KBM-7 (cell line): Measurements from ENCODE around the gene EIF1AD.
"Not testable (repeated sequence)": the region's sequence is repeated elsewhere in the genome, so short reads cannot be mapped to it uniquely, and the experiment has no call there.

Experiments used
- DNase-seq: peaks from one replicate; pipeline ENCODE4 v3.0.0-alpha.2; 2015
- in situ Hi-C: fragments of 300-500 bp; cut with MboI; formaldehyde crosslinking; loops from 2 replicates; pipeline ENCODE4 v1.14.3; 2020; ENCODE audit warnings: low sequenced_read_pairs, low pct_unique_long_range_greater_than_20kb, mixed read lengths

Gene EIF1AD

DNA sequence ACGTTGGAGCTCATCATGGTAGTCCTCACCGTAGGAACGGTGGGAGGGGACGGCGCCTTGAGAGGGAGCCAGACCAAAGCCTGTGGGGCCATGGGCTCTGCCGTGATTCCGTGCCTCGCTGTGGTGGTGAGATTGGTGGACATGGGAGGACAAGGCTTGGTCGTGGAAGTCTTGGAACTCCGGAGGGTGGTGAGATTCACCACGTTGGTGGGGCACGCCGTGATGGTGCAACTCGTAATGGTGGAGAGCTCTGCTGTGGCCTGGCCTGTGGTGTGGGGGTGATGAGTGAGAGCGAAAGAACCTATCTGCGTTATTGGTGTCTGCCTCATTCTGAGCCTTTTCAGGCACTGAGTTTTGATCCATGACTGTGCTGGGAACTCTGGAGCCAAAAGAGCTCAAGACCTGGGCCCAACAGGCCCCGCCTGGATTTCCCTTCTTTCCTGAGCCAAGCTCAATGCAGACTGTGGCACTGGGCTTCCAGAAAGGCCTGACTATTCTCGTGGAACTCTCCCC is 24.1 kb upstream of the EIF1AD start, which contains the start of gene CATSPER1:
TSS of gene CATSPER1 (minus strand) at position 463 of the 513 bp plus-strand sequence. CDS start at position 363, 100 bp downstream.
- in situ Hi-C loops = no loop called here
- DNase-seq = no peak

DNA sequence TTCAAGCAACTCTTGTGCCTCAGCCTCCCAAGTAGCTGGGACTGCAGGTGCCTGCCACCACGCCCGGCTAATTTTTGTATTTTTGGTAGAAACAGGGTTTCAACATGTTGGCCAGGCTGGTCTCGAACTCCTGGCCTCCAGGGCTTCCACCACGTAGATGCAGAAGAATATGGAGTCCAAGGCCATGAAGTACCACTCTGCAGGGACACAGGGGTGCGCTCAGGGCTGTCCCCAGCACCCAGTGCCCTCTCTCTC is 21.2 kb upstream of the EIF1AD start:
- DNase-seq, in situ Hi-C loops: not testable (repeated sequence)

- in situ Hi-C loops = no loop called here
- DNase-seq = peak; percentile 79
These were observed 20.6 kb upstream of the EIF1AD start for GRCh38 chr11:66022401-66023185.

DNA sequence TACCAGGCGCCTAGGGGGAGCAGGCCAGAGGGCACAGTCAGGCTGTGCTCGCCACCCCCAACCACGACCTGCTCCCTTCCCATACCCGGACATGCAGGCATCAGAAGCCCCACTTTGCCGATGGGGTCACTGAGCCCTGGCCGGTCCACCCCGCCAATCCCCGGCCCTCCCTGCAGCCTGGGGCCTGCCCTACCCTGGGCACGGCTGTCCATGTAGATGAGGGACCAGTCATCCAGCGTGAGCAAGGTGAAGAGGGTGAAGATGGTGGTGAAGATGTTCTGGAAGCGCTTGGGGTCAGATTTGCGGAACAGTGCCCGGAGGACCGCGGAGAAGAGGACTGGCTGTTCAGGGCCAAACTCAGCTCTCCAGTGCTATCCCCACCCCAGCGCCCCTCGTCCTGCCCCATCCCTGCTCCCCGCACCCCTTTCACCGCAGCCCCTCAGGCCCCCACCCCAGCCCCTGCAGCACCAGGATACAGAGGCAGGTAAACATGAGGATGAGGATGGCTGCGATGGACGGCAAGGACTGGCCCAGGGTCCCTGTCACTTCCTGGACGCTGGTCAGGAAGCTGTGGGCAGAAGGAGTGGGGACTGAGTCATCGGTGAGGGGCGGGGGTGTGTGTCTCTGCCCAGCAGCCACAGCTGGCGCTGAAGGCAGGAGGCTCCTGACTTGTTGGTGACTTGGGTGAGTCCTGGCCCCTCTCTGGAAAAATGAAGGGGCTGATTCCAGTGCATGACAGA is 18.8 kb upstream of the EIF1AD start:
- in situ Hi-C loops = no loop called here
- DNase-seq = peak; percentile 49

DNA sequence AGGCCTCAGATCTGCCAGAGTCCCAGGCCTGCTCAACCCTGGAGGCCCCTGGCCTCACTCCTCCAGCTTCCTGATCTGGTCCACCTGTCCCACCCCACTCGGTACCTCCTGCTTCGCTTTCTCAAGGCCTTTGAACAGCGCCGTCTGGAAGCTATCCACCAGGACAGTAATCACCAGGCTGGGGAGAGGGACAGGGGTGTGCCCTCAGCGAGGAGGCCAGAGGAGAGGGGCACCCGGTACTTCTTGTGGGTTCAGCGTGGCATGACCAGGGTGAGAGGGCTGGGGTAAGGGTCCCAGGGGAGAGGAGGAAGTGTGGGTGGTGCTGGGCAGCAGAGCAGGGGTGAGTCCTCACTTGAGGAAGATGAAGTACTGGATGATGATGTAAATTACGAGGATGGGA is 18.3 kb upstream of the EIF1AD start:
- in situ Hi-C loops = no loop called here
- no peak for DNase-seq

- DNase-seq = no peak
- in situ Hi-C loops = no loop called here
These were observed 15.4 kb upstream of the EIF1AD start for GRCh38 chr11:66017321-66017720.

DNA sequence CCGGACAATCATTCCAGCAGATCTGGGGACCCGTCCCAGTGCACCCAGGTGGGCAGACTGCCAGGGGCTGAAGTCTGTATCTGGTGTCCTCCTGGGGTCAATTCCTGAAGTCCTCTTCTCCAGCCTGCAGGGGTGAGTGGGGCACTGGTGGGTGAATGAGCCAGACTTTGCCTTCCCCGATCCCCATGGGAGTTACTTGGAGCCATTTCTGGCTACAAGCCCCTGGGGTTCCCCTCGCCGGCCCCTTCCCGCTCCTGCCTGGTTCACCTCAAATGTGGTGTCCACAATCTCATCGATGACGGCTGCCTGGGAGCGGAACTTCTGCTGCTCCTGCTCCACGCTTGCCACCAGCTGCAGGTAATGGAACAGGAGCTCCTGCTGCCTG is 14.8 kb upstream of the EIF1AD start:
- in situ Hi-C loops = no loop called here
- no peak for DNase-seq

- in situ Hi-C loops = no loop called here
- DNase-seq = no peak
These were observed 14.2 kb upstream of the EIF1AD start for GRCh38 chr11:66015936-66016792.

DNA sequence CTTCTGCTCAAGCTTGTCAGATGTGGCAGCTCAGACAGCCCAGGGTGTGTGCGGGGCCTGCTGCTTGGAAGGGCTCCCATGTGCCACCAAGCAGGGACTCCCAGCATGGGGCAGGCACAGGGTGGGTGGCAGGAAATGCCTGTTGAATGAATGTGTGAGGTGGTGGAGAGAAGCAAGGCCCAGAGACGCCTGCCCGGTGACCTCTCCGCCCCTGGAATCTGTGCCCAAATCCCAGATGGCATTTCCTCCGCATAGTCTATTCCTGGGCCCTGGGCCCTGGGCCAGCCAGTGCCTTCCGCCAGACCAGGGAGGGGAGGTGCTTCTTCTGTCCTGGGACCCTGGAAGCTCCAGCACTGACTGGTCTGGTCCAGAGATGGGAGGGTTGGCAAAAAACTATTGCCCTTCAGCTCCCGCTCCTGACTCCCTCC is 13.5 kb upstream of the EIF1AD start:
- no peak for DNase-seq
- in situ Hi-C loops = no loop called here

GRCh38 chr11:66014804-66015453 is 13.0 kb upstream of the EIF1AD start:
- DNase-seq = no peak
- in situ Hi-C loops = no loop called here

GRCh38 chr11:66013762-66014100 is 11.8 kb upstream of the EIF1AD start:
- no peak for DNase-seq
- in situ Hi-C loops = no loop called here

- no peak for DNase-seq
- in situ Hi-C loops = no loop called here
These were observed 11.2 kb upstream of the EIF1AD start for GRCh38 chr11:66012946-66013761.

GRCh38 chr11:66012371-66012945 is 10.5 kb upstream of the EIF1AD start:
- in situ Hi-C loops = no loop called here
- DNase-seq = no peak

GRCh38 chr11:66011785-66012303 is 9.9 kb upstream of the EIF1AD start, which contains the start of gene CST6:
Gene CST6, plus strand, starts transcription at chr11:66012008. Its CDS starts 37 bp downstream, at chr11:66012045.
- in situ Hi-C loops = no loop called here
- DNase-seq = no peak

DNA sequence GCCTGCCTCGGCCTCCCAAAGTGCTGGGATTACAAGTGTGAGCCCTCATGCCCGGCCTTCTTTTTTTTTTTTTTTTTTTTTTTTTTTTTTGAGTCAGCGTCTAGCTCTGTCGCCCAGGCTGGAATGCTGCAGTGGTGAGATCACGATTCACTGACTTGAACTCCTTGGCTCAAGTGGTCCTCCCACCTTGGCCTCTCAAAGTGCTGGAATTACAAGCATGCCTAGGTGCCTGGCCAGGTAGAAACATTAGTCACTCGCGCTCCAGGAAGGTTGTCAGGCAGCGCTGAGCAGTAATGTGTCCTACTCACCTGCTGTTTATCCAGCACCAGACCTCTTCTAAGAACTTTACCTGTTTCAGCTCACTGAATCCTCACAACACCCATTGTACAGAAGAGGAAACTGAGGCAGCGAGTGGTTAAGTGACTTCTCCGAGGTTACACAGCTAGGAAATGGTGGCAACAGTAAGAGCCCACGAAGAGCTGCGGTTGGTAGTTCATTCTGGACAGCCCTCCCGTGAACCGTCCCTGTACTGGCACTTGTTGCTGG is 9.4 kb upstream of the EIF1AD start:
- in situ Hi-C loops = no loop called here
- DNase-seq = no peak

DNA sequence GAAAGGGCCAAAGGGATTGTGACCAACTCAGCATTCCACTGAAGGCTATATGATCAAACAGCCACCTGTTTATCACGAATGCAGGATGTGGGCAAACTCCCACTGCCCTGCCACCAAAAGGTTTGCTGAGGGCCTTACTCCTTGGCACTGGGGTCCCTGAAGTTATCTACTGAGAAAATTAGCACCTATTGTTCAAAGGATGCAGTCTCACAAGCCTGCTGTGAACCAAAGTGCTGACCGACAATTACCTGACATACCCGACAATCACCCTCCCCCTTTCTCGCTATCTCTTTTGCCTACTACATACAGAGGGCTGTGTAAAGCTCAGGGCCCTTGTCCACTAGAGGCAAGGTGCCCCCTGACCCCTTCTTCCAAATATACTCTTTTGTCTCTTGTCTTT is 8.1 kb upstream of the EIF1AD start:
- DNase-seq, in situ Hi-C loops: not testable (repeated sequence)

DNA sequence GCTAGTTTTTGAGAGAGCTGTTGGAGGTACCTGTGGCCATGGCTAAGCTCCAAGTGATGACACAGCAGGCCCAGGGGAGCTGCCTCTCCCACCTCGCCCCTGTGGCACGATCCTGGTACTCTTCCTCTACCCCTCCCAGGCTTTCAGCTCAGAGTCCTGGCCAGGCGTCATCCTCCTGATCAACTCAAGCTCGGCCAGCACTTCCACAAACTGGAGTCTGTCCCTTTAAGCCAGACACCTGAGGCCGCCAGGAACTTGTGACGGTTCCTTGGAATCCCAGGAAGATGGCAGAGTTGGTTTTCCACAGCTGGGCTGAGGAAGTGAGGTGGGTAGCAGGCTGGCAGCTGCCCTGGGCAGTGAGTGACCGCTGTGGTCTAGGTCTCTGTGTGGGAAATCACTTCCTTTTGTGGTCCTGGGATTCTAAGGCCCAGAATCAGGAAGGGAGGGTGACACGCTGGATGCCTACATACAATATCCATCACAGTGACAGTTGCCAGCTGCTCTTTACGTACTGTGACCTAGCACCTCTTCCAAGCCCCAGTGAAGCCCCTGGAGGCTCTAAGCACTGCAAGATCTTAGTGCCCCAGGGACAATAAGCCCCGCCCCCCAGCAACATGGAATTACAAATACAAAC is 6.6 kb upstream of the EIF1AD start:
- in situ Hi-C loops = no loop called here
- no peak for DNase-seq
